22Rv1 (cell line): ENCODE measurements around the gene GVQW3.

ENCODE experiments used
- ZFX ChIP-seq: fragments of 450-650 bp; IDR thresholded peaks from 2 replicates; pipeline ENCODE4 v1.6.1; 2017; ENCODE audit warnings: antibody characterized with exemption, borderline replicate concordance
- TF ChIP-seq, protein P1 (sequence below): fragments of 450-650 bp; IDR thresholded peaks from 2 replicates; pipeline ENCODE4 v1.5.1; 2017; ENCODE audit warnings: mild to moderate bottlenecking

DNA sequence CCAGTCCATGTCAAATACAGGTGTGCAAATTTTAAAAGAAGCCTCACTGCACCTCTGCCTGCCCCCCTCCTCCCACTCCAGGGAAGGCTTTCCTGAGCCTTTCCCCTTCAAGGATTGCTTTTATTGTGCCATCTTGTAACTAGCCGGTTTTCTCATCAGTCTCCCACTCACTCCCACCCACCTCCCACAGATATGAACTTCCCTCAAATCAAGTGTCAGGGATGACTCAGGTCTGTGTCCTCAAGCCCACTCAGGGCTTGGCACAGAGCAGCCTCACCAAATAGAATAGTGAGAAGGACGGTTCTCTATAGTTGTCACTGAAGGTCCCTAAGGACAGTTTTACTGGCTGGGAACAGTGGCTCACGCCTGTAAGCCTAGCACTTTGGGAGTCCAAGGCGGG, 43.2 kb upstream of the GVQW3 start:
- TF ChIP-seq, protein P1, sequence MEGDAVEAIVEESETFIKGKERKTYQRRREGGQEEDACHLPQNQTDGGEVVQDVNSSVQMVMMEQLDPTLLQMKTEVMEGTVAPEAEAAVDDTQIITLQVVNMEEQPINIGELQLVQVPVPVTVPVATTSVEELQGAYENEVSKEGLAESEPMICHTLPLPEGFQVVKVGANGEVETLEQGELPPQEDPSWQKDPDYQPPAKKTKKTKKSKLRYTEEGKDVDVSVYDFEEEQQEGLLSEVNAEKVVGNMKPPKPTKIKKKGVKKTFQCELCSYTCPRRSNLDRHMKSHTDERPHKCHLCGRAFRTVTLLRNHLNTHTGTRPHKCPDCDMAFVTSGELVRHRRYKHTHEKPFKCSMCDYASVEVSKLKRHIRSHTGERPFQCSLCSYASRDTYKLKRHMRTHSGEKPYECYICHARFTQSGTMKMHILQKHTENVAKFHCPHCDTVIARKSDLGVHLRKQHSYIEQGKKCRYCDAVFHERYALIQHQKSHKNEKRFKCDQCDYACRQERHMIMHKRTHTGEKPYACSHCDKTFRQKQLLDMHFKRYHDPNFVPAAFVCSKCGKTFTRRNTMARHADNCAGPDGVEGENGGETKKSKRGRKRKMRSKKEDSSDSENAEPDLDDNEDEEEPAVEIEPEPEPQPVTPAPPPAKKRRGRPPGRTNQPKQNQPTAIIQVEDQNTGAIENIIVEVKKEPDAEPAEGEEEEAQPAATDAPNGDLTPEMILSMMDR = no peak
- TF ChIP-seq ZFX = no peak
